ENCODE measurements around the gene CASP2. TPM values are rescaled to one million over a fixed set of nuclear protein-coding genes. Genes with fewer than 3 reads are reported as not detected.

The CASP2 gene
- total and polyA plus RNA-seq, 2 of the 13 experiments (the other 11 are each of a cell fraction or from before 2014, with no cell fraction given), result 10.2 to 13.7 TPM

- TF ChIP-seq, protein P1, sequence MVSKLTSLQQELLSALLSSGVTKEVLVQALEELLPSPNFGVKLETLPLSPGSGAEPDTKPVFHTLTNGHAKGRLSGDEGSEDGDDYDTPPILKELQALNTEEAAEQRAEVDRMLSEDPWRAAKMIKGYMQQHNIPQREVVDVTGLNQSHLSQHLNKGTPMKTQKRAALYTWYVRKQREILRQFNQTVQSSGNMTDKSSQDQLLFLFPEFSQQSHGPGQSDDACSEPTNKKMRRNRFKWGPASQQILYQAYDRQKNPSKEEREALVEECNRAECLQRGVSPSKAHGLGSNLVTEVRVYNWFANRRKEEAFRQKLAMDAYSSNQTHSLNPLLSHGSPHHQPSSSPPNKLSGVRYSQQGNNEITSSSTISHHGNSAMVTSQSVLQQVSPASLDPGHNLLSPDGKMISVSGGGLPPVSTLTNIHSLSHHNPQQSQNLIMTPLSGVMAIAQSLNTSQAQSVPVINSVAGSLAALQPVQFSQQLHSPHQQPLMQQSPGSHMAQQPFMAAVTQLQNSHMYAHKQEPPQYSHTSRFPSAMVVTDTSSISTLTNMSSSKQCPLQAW (CRISPR knock-in tag; IDR thresholded peaks at IDR 0.05), result no peak
- TF ChIP-seq MTA3 (CRISPR knock-in tag; IDR thresholded peaks at IDR 0.05) (no peak), CBX1 (IDR thresholded peaks at IDR 0.05; ENCODE audit: low read depth) (no peak), ZNF180 (CRISPR knock-in tag; IDR thresholded peaks at IDR 0.05; ENCODE audit: borderline replicate concordance, low read depth) (no peak), BCL6 (CRISPR knock-in tag; IDR thresholded peaks at IDR 0.05) (peak; percentile 34; the same call in 1 of the 2 replicates), JUND (CRISPR knock-in tag; IDR thresholded peaks at IDR 0.05) (0 out of 2 replicates have a peak, but pooled peaks have one; percentile 21), ETV6 (CRISPR knock-in tag; conservative IDR thresholded peaks at IDR 0.05) (0 out of 2 replicates have a peak, but pooled peaks have one; percentile 40), NR2F6 (IDR thresholded peaks at IDR 0.05) (peak; percentile 77), NR2F6 (CRISPR knock-in tag; IDR thresholded peaks at IDR 0.05) (peak; percentile 92), THAP11 (CRISPR knock-in tag; IDR thresholded peaks at IDR 0.05) (peak; percentile 32; the same call in 1 of the 2 replicates), SIN3B (IDR thresholded peaks at IDR 0.05; ENCODE audit: low read length) (no peak), MXI1 (IDR thresholded peaks at IDR 0.05; ENCODE audit: borderline replicate concordance, low read depth, low read length) (no peak; the same call in 2 of the 3 replicates), ZNF782 (CRISPR knock-in tag; IDR thresholded peaks at IDR 0.05; ENCODE audit: borderline replicate concordance) (no peak), HES4 (CRISPR knock-in tag; IDR thresholded peaks at IDR 0.05; ENCODE audit: borderline replicate concordance) (no peak), TBP (CRISPR knock-in tag; IDR thresholded peaks at IDR 0.05) (no peak), MED13 (CRISPR knock-in tag; IDR thresholded peaks at IDR 0.05) (no peak), ELF3 (CRISPR knock-in tag; IDR thresholded peaks at IDR 0.05) (0 out of 2 replicates have a peak, but pooled peaks have one; percentile 33), TEAD3 (CRISPR knock-in tag; optimal IDR thresholded peaks at IDR 0.05; ENCODE audit: borderline replicate concordance) (peak; percentile 63), E2F1 (CRISPR knock-in tag; IDR thresholded peaks at IDR 0.05) (no peak), SP2 (CRISPR knock-in tag; IDR thresholded peaks at IDR 0.05) (no peak), ZNF264 (CRISPR knock-in tag; IDR thresholded peaks at IDR 0.05) (peak; percentile 98)
- TF ChIP-seq, protein P2, sequence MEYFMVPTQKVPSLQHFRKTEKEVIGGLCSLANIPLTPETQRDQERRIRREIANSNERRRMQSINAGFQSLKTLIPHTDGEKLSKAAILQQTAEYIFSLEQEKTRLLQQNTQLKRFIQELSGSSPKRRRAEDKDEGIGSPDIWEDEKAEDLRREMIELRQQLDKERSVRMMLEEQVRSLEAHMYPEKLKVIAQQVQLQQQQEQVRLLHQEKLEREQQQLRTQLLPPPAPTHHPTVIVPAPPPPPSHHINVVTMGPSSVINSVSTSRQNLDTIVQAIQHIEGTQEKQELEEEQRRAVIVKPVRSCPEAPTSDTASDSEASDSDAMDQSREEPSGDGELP (IDR thresholded peaks at IDR 0.05; ENCODE audit: borderline replicate concordance, low read depth), result peak; percentile 82
- TF ChIP-seq, protein P3, sequence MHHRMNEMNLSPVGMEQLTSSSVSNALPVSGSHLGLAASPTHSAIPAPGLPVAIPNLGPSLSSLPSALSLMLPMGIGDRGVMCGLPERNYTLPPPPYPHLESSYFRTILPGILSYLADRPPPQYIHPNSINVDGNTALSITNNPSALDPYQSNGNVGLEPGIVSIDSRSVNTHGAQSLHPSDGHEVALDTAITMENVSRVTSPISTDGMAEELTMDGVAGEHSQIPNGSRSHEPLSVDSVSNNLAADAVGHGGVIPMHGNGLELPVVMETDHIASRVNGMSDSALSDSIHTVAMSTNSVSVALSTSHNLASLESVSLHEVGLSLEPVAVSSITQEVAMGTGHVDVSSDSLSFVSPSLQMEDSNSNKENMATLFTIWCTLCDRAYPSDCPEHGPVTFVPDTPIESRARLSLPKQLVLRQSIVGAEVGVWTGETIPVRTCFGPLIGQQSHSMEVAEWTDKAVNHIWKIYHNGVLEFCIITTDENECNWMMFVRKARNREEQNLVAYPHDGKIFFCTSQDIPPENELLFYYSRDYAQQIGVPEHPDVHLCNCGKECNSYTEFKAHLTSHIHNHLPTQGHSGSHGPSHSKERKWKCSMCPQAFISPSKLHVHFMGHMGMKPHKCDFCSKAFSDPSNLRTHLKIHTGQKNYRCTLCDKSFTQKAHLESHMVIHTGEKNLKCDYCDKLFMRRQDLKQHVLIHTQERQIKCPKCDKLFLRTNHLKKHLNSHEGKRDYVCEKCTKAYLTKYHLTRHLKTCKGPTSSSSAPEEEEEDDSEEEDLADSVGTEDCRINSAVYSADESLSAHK (CRISPR knock-in tag; IDR thresholded peaks at IDR 0.05; ENCODE audit: borderline replicate concordance), result no peak
Observed at GRCh38 chr7:143248761-143249354, 39.3 kb upstream of the CASP2 start (continued).
